Measurements from ENCODE around the gene NRCAM. TPM values are rescaled to one million over a fixed set of nuclear protein-coding genes. Genes with fewer than 3 reads are reported as not detected.

The NRCAM gene
- 0.98 and 4.9 TPM in 2 replicates for total RNA-seq

DNA sequence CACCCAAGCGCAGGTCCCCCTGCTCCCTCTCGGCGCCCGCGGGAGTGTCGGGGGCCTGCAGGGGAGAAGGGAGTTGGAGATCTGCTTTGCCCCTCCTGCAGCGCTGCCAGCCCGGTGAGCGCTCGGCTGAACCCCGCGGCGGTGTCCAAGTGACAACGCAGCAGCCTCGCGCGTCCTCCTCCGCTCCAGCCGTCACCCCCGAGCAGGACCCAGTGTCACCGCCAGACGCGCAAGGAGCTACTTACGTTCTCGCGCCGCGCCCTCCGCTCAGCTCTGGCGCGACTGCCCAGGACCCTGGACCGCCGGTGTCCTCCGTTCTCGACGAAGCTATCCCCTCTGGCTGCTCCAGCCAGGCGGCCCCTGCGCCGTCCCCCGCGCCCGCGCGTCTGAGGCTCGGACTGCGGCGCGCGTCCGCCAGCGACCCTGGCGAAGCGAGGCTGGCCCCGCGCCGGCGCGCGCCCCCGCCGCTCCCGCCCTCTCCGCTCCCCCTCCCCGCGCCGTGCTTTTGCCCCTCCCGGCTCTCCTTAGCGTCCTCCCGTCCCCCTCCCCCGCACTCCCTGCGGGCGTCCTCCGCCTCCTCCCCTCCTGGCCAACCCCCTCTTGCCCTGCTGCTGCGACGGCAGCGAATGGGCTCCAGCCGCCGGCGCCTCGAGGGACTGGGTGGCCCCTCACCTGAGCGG, at the start of gene NRCAM:
NRCAM (minus strand) TSS at position 439 of the 680 bp plus-strand sequence. CDS start 216,372 bp downstream, outside the sequence.

GRCh38 chr7:108130261-108130660, 326.0 kb downstream of the NRCAM start, which contains the start of gene LAMB4:
Gene LAMB4, minus strand, starts transcription at chr7:108130361. Its CDS starts 7,197 bp downstream, at chr7:108123164.

Other genes starting within 250 kb of the NRCAM start
- 6.8 and 8.0 TPM in 2 replicates for gene PNPLA8, start 69.7 kb upstream of the NRCAM start, total RNA-seq
- gene THAP5, start 113.3 kb upstream of the NRCAM start, total RNA-seq = 9.9 and 11.0 TPM in 2 replicates
- gene DNAJB9, start 113.4 kb upstream of the NRCAM start, total RNA-seq = 12.2 and 26.9 TPM in 2 replicates